ENCODE results near the gene METRNL.
"Not testable (repeated sequence)": the region's sequence is repeated elsewhere in the genome, so short reads cannot be mapped to it uniquely, and the experiment has no call there.

METRNL gene

DNA sequence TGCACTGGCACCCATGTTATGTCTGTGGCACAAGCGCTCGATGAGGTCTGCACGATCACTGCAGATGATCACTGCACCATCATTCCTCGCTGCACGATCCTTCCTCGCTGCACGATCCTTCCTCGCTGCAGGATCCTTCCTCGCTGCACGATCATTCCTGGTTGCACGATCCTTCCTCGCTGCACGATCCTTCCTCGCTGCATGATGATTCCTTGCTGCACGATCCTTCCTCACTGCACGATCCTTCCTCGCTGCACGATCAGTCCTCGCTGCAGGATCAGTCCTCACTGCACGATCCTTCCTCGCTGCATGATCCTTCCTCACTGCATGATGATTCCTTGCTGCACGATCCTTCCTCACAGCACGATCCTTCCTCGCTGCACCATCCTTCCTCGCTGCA lies 29.3 kb downstream of the METRNL start:
- DNase-seq (ENCODE audit: low read depth), result no peak

DNA sequence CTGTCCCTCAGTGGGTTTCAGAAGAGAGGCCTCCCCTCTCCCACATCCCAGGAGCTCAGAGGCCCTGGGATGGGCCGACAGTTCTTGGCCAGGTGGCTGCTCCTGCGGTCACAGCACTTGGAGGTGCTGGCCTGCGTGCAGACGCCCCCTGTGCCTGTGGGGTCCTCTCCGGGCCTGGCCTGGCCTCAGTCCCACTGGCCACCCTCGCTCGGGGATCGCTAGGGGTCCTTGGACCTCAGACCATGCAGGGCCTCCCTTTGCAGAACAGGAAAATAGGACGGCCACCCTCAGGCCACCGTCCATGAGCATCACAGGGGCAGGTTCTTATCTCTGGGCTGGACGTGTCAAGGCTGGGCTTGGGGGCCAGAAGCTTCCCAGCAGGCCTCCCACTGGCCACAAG lies 30.0 kb downstream of the METRNL start:
- DNase-seq (ENCODE audit: low read depth), result no peak

DNA sequence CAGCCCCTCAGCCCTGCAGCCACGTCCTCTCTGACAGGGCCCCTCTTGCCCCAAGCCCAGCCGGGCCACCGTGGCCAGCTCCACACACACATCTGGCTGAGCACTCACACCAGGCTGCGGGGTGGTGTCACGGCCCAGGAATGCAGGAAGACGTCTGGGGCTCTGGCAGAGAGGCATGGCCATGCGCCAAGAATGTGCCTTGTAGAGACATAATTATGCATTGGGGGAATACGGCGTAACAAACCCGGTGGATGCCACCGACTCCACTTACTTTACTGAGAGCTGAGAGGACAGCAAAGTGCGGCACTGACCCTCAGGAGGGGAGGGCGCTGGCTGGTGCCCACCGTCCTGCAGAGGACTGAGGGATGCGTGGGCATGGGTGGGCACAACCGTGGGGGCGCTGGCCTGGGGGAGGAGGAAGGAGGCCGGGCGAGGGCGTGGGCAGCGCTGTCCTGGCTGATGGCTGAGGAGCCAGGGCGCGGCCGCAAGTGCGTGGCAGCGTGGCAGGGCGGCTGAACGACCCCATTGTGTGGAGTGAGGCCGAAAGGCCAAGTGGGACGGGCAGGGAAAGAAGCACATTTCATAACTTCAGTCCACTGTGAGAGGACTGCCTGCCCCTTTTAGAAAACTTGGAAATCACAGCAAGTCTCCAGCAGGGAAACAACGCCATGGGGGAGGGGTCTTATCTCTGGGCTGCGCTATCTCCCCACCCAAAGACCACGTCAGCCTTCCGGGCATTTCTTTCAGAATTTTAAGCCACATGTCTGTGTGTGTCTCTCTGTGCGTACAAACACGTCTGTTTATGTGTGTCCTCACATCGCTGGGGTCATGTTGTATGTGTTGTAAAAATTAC lies 30.6 kb downstream of the METRNL start:
- DNase-seq (ENCODE audit: low read depth), result peak; percentile 67

DNA sequence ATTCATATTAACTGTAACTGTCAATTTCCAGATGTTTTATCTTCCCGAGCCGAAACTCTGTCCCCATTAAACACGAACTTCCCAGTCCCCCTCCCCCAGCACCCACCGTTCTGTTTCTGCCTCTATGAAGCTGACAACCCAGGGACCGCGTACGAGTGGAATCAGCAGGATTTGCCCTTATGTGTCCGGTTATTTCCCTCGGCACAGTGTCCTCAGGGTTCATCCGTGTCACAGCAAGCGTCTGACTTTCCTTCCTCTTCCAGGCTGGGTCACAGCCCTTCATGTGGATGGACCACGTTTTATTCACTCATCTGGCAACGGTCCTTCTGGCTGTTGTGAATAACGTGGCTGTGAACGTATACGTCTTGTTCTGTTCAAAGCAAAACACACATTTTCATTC lies 31.3 kb downstream of the METRNL start:
- DNase-seq (ENCODE audit: low read depth), result no peak

DNA sequence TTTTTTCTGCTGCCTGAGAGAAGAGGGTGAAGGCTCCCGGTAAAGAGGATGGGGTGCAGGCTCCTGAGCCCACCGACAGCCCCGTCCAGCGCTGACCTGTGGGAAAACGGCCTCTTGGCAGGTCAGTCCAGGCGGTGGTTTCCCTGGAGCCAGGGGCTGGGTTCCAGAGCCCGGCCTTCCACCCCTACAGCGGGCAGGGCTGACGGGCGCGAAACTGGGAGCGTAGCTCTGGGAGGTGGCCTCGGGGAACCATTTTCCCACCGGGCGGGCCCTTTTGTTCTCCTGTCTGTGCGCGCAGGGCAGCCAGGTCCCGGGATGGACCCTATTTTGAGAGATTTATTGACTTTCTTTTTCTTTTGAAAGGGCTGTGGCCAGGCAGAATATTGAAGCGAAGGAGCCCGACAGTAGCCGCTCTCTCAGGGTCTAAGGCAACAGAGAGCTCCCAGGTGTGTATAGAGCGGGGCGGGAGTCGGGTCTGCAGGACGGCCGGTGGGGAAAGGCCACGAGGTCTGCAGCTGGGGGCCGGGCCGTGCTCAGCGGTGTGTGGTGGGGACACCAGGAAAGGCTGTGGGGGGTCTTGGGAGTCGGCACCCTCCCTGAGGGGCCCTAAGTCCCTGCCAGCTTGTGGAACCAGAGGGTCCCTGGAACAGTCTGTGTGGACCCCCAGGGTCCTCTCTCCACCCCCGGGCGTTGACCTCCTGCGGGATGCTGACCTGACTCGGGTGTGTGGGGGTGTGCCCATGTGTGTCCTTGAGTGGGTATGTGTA lies 32.3 kb downstream of the METRNL start:
- no peak for DNase-seq (ENCODE audit: low read depth)

DNA sequence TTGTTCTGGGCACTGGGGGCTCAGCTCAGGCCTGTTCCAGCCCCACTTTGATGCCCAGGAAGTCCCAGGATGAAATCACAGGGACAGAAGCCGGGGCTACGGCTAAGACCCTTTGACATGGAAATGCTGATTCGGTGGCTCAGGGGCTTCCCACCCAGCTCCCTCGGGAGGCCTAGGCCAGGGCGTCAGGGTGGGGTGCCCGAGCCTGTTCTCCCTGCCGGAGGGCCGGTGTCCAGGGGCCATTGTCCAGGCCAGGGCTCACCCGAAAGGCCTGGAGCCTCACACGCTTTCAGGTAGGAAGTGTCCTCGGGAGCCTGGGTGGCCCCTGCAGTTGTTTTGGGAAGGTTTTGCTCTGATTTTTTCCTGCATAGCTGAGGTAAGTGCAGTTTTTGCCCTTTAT lies 34.0 kb downstream of the METRNL start:
- no peak for DNase-seq (ENCODE audit: low read depth)

DNA sequence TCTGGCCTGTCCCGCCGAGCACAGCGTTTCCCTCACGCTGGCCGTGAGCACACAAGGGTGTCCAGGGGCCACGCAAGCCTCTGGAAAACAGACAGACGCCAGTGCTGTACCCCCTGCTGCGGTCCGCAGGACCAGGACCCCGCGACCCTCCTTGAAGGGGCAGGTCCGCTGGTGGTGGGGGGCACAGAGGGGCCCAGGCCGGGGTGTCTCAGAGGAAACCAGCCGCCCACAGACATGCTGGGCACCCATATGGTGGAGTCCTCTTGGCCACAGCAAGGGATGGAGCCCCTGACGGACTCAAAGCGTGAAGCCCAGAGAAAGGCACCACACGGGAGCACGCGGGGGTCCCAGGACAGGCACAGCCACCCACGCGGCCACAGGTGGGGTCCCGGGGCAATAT lies 34.4 kb downstream of the METRNL start:
- DNase-seq (ENCODE audit: low read depth), result no peak

DNA sequence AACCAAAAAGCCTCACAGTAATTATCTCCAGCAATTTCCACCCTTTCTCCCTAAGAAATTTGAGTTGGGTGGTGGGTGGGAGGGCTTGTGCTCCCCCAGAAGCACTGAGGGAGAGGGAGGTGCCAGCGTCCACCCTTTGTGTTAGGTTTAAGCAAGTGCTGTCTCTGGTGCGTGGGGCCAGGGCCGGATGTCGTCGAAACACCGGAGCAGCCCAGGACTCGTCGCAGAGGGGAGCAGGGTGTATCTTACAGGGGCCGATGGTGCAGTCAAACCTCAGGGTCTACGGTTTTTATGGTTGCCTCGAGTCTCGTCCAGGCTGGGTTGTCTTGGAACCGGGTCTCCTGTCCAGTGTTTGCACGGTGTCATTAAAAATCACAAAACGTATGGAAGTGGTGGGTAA lies 35.3 kb downstream of the METRNL start:
- DNase-seq (ENCODE audit: low read depth), result no peak

DNA sequence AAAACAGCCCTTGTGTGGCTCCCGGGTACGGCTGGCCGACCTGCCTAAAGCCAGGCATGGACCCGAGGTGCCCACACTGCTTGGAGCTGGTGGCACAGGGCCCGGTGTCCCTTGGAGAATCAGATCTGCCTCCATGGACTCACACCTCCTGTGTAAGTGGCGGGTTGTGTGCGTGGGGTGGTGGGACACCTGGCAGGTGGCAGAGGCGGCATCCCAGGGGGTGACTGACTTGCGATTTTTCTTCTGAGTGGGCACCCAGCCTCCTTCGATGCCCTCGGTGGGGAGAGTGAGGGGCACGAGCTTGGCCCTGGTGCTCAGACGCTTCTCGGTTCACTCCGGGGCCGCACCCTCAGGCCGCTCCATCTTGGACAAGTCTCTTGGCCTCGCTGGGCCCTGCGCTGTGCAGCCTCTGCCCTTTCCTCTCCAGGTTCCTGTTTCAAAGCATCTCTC lies 35.8 kb downstream of the METRNL start:
- DNase-seq (ENCODE audit: low read depth), result no peak

DNA sequence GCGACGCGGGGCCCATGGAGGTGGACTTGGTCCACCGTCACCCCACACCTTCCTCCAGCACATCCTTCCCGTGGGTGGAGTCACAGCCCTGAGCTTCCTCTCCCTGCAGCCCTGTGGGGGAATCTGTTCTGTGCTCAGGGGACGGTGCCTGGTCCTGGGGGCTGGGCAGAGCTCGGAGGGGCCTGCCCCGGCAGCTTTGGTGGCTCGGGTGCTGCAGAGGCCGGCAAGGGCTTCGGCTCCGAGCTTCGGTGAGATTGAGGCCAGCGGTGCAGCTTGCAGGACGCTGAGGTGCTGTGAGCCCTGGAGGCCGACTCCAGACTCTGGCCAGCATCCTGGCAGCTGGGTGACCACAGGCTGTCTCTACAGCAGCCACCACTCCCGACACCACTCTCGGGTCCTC lies 36.4 kb downstream of the METRNL start:
- DNase-seq (ENCODE audit: low read depth), result no peak

DNA sequence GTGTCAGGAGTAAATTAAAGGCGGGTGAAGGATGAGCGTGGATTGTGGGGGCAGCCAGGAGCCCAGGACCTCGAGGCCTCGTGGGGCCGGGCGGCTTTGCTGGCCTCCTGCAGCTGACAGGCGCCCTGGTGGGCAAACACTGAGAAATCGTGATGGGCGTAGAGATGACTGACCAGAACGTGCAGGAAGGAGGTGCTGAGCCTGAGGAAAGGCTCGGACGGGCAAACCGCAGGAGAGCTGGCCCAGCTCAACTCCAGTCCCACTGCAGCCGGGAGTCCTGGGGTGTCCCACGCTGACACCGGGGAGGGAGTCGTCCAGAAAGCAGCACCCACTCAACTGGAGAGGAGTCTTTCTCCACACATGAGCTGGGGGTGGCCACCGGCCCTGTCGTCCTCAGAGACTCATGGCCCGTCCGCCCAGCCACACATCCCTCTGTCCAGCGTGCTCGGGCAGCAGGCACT lies 36.9 kb downstream of the METRNL start:
- no peak for DNase-seq (ENCODE audit: low read depth)

DNA sequence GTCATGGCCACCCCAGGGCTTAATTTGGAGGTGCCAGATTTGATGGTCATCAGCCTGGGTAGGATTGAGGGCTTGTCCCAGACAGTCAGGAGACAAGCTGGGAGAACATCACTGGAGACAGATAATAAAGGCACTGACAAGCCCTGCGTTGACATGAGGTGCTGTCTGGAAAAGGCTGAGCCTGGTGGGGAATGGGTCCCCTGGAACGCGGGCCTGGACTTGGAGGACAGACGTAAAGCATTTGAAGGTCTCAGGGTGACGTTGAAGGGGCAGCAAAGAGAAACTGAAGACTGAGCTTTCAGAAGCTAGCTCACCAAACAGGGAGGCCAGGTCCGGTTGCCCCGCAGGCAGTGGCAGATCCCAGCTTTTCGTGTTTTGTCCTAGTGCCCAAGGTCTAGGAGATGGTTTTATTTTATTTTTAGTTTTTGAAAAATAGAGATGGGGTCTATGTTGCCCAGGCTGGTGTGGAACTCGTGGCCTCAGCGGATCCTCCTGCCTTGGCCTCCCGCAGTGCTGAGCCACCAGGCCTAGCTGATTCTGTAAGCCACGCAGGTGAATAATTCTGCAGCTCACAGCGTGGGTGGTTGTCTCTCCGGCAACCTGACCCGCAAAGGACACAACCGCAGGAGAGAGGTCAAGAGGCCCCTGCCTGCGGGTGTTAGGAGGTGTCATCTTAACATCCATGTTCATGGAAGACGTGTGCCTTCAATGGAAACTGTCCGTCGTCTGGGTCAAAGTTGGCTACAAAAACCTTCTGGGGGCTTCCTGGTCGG lies 37.6 kb downstream of the METRNL start:
- no peak for DNase-seq (ENCODE audit: low read depth)

DNA sequence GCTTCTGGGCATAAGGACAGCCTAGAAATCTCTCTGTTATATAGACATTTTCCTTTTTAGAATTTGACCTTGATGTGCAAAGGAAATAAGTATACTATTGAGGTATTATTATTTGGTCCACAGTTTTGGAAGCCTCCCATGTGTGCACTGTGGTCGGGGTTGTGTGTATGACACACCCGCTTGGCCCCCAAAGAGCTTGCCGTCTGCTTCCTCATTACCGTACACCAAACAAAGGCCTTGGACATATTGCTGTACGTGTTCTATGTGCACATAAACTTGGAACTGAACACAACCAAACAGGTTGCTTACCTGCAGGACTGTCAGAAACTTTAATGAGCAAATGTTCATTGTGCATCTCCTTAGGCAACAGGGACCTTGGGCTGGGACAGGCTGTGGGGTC lies 38.2 kb downstream of the METRNL start:
- no peak for DNase-seq (ENCODE audit: low read depth)

DNA sequence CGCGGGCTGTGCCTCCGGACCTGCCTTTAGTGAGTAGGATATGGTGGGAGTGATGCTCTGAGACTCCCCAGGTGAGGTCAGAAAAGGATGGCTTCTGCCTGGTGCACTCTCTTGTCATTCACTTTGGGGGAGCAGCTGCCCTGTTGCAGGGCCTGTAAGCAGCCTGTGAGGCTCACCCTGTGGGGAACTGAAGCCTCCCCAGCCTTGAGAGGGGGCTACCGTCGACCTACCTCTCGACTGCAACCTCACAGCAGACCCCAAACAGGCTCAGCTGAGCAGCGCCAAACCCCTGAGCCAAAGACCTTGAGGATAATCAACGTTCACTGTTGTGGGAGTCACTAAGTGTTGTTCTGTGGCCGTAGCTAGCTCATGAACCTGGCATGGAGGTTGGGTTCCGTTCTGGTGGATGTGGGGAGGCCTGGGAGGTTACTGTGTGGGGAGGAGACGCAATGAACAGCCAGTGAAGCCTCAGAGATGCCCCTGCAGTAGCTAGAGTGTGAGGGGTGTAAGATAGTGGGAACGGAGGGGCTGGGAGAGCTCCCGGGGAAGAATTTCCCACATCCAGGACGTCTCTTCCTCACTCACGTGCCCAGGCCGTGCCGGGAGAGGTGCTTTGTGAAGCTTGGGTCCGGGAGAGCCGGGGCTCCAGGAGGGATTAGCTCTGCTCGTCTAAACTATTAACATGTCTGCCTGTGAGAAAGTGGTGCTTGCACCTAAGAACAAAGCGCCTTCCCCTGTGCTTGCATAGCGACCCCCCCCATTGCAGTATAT lies 38.8 kb downstream of the METRNL start:
- DNase-seq (ENCODE audit: low read depth), result no peak

DNA sequence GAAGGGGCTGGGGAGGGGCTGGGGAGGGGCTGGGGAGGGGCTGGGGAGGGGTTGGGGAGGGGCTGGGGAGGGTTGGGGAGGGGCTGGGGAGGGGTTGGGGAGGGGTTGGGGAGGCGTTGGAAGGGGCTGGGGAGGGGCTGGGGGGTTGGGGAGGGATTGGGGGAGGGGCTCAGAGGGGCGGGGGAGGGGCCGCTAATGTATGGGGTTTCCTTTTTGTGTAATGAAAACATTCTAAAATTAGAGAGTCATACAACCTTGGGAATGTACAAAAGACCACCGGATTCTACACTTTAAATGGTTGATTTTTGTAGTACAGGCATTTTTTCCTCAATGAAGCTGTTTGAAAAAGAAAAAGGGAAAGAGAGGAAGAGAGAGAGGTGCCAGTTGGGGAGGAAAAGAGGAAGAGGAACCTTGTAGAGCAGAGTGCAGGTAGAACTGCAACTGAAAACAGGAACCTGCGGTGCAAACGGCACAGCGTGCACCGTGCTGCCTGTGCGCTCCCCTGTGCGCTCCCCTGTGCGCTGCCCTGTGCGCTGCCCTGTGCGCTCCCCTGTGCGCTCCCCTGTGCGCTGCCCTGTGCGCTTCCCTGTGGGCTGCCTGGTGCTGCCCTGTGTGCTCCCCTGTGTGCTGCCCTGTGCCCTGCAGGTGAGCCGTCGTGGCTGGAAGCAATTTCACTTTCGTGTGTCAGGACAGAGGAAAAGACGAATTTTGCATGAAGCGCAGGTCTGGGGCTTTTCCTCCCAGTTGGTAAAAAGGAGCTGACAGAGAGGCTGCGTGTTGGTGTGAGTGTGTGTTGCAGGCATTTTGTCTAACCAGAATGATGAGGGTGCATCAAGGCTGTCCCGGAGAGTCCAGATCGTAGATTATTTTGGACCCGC lies 40.8 kb downstream of the METRNL start:
- DNase-seq (ENCODE audit: low read depth), result no peak

DNA sequence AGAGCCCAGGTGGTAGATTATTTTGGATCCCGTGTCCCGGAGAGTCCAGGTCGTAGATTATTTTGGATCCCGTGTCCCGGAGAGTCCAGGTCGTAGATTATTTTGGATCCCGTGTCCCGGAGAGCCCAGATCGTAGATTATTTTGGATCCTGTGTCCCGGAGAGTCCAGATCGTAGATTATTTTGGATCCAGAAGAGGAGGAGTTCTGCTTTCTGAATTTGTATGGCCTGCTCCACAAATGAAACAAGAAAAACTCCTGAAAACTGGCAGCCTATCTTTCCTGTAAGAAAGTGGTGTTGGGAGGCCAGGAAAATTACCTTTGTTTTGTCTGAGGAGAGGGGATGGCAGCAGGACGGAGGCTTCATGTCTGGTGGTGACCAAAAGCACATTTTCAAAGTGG lies 42.1 kb downstream of the METRNL start:
- not testable (repeated sequence) for DNase-seq (ENCODE audit: low read depth)

DNA sequence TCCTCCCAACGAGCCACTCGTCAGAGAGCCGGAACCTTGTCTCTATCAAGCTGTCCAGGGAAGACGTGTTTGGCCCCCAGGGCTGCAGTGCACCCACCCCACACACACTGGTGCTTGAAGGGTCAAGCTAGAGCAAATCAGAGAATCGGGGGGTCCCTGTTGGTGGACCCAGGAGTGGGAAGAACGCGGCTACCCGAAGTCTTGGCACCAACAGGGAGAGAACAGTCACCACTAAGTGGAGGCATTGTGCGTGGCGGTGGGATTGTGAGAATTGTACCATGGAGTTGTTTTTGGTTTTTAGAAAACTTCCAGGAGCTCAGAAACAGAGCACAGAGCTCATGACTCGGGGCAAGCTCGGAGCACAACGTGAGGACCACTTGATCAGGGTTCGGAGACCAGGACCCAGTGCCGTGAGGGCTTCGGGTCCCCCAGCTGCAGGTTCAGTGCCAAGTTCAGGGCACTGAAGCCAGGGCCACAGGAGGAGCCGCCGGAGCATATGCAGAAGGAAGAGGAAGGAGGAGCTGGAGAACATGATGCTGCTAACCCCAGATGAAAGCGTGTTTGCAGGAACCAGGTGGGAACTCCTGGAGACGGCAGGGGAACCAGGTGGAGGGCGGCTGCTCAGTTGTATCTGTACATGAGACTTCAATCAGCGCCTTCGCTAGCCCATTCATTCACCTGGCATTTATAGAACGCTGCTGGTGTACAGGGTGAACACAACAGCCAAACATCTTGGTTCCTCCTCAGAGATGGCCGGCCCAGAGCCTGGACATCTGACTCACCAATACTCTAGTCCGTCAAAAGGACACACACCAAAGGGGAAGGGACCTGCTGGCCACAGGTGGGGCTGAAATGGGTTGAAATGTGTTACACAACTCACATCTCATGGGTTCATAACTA lies 42.8 kb downstream of the METRNL start:
- DNase-seq (ENCODE audit: low read depth), result no peak

DNA sequence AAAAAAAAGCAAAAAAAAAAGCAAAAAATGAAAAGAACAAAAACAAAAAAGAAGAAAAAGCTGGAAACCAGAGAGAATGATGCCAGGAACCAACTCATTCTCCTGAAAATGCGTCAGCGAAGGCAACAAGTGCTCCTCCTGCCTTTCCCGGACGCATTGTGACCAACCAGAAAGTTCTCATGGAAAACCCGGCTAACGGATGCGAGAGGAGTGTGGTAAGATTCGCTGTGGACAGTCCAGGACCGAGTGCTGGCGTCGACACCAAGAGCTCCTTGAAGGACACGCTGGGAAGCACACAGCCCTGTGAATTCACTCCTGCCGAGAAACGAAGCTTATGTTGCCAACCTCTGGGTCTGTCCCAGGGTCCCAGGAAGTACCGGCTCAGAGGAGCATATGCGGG lies 43.4 kb downstream of the METRNL start:
- no peak for DNase-seq (ENCODE audit: low read depth)

DNA sequence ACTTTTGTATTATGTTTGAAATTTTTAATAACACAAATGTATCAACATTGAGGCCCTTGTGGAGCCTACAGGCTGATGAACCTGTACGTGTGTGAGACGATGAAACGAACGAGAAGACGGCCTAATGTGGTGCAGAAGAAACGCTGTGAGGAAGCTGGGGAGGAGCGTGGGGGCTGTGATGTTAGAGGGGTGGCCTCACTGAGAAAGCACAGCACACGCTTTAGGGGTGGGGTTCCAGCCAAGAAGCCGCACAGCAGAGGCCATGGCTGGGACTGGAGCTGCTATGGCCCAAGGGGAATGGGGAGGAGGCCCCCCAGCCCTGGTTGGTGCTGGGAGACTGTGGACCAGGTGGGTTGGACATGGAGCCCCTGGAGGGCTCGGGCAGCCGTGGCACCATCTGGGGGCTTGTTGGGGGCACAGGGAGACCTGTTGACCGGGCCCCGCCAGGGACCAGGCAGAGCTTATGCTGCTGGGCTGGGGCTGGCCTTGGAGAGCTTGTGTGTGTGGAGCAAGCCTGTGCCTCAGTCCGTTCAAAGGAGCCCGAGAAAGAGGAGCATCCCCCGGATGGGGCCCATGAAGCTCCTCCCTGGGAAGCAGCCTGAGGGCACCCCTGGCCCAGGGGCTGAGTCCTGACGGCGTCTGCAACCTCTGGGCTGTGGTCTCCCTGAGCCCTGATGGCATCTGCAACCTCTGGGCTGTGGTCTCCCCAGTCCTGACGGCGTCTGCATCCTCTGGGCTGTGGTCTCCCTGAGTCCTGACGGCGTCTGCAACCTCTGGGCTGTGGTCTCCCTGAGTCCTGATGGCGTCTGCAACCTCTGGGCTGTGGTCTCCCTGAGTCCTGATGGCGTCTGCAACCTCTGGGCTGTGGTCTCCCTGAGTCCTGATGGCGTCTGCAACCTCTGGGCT lies 44.7 kb downstream of the METRNL start:
- DNase-seq (ENCODE audit: low read depth), result no peak

All from non-pigmented ciliary epithelial cell (primary cell).